PC-3 (cell line): ENCODE data around the gene KAT6B.

Experiments
- EZH2phosphoT487 ChIP-seq: fragments of 300-600 bp; sonication (generic); IDR thresholded peaks from 2 replicates; pipeline ENCODE4 v1.6.1; 2018; ENCODE audit warnings: mild to moderate bottlenecking, antibody characterized with exemption, low read length, borderline replicate concordance
- TF ChIP-seq, protein P1 (sequence below): fragments of 300-600 bp; sonication (generic); conservative IDR thresholded peaks from 2 replicates; pipeline ENCODE4 v1.5.1; 2017; ENCODE audit warnings: antibody characterized with exemption, low read depth, mild to moderate bottlenecking, low read length

- TF ChIP-seq, protein P1, sequence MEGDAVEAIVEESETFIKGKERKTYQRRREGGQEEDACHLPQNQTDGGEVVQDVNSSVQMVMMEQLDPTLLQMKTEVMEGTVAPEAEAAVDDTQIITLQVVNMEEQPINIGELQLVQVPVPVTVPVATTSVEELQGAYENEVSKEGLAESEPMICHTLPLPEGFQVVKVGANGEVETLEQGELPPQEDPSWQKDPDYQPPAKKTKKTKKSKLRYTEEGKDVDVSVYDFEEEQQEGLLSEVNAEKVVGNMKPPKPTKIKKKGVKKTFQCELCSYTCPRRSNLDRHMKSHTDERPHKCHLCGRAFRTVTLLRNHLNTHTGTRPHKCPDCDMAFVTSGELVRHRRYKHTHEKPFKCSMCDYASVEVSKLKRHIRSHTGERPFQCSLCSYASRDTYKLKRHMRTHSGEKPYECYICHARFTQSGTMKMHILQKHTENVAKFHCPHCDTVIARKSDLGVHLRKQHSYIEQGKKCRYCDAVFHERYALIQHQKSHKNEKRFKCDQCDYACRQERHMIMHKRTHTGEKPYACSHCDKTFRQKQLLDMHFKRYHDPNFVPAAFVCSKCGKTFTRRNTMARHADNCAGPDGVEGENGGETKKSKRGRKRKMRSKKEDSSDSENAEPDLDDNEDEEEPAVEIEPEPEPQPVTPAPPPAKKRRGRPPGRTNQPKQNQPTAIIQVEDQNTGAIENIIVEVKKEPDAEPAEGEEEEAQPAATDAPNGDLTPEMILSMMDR, result no peak
- TF ChIP-seq EZH2phosphoT487, result no peak
Measured at GRCh38 chr10:75029420-75029819, 203.0 kb downstream of the KAT6B start.
